ENCODE measurements around the gene RPS4Y1. TPM values are rescaled to one million over a fixed set of nuclear protein-coding genes. Genes with fewer than 3 reads are reported as not detected.

RPS4Y1 gene
- total RNA-seq, 1 donor from 2014 or later = not detected

- H3K9me3 Mint-ChIP-seq = no peaks in the 10 kb centered on the region
- H3K27ac Mint-ChIP-seq = no peak overlapping the region
- H3K36me3 Mint-ChIP-seq = no peaks in the 10 kb centered on the region
- H3K4me3 Mint-ChIP-seq = no peak overlapping the region
- H3K27me3 Mint-ChIP-seq = no peaks in the 10 kb centered on the region
- H3K4me1 Mint-ChIP-seq (ENCODE audit: unreplicated experiment) = no peaks in the 10 kb centered on the region
- no peak for TF ChIP-seq CTCF (conservative IDR thresholded peaks at IDR 0.05)
- no peak for DNase-seq (ENCODE audit: extremely low spot score, unreplicated experiment)
Measured at GRCh38 chrY:2828497-2828896, 12.9 kb upstream of the RPS4Y1 start.

- no peaks in the 10 kb centered on the region for H3K36me3 Mint-ChIP-seq
- H3K4me1 Mint-ChIP-seq (ENCODE audit: unreplicated experiment) = no peaks in the 10 kb centered on the region
- H3K27me3 Mint-ChIP-seq = no peaks in the 10 kb centered on the region
- no peak overlapping the region for H3K4me3 Mint-ChIP-seq
- no peak overlapping the region for H3K27ac Mint-ChIP-seq
- no peak for TF ChIP-seq CTCF (conservative IDR thresholded peaks at IDR 0.05)
- H3K9me3 Mint-ChIP-seq = no peaks in the 10 kb centered on the region
- DNase-seq (ENCODE audit: extremely low spot score, unreplicated experiment) = no peak
Measured at GRCh38 chrY:2835230-2835629, 6.2 kb upstream of the RPS4Y1 start.

GRCh38 chrY:2837078-2837477 lies 4.3 kb upstream of the RPS4Y1 start:
- H3K9me3 Mint-ChIP-seq = no peaks in the 10 kb centered on the region
- no peaks in the 10 kb centered on the region for H3K36me3 Mint-ChIP-seq
- no peak for TF ChIP-seq CTCF (conservative IDR thresholded peaks at IDR 0.05)
- DNase-seq (ENCODE audit: extremely low spot score, unreplicated experiment) = no peak
- H3K27ac Mint-ChIP-seq = no peak overlapping the region
- no peak overlapping the region for H3K4me3 Mint-ChIP-seq
- no peaks in the 10 kb centered on the region for H3K4me1 Mint-ChIP-seq (ENCODE audit: unreplicated experiment)
- no peaks in the 10 kb centered on the region for H3K27me3 Mint-ChIP-seq

GRCh38 chrY:2837932-2838331 lies 3.5 kb upstream of the RPS4Y1 start:
- H3K4me1 Mint-ChIP-seq (ENCODE audit: unreplicated experiment) = no peaks in the 10 kb centered on the region
- no peaks in the 10 kb centered on the region for H3K36me3 Mint-ChIP-seq
- H3K9me3 Mint-ChIP-seq = no peaks in the 10 kb centered on the region
- no peak for DNase-seq (ENCODE audit: extremely low spot score, unreplicated experiment)
- H3K4me3 Mint-ChIP-seq = no peak overlapping the region
- TF ChIP-seq CTCF (conservative IDR thresholded peaks at IDR 0.05) = no peak
- H3K27me3 Mint-ChIP-seq = no peaks in the 10 kb centered on the region
- H3K27ac Mint-ChIP-seq = no peak overlapping the region

- Mint-ChIP-seq H3K27ac (no peak overlapping the region), H3K27me3 (no peaks in the 10 kb centered on the region), H3K4me1 (ENCODE audit: unreplicated experiment) (no peaks in the 10 kb centered on the region), H3K4me3 (no peak overlapping the region), H3K9me3 (no peaks in the 10 kb centered on the region), H3K36me3 (no peaks in the 10 kb centered on the region)
- no peak for DNase-seq (ENCODE audit: extremely low spot score, unreplicated experiment)
- no peak for TF ChIP-seq CTCF (conservative IDR thresholded peaks at IDR 0.05)
Measured at GRCh38 chrY:2846791-2847190, 5.4 kb downstream of the RPS4Y1 start.

GRCh38 chrY:2848384-2848783 lies 7.0 kb downstream of the RPS4Y1 start:
- no peak overlapping the region for H3K27ac Mint-ChIP-seq
- TF ChIP-seq CTCF (conservative IDR thresholded peaks at IDR 0.05) = no peak
- H3K9me3 Mint-ChIP-seq = no peaks in the 10 kb centered on the region
- H3K27me3 Mint-ChIP-seq = no peaks in the 10 kb centered on the region
- no peak overlapping the region for H3K4me3 Mint-ChIP-seq
- H3K4me1 Mint-ChIP-seq (ENCODE audit: unreplicated experiment) = no peaks in the 10 kb centered on the region
- H3K36me3 Mint-ChIP-seq = no peaks in the 10 kb centered on the region
- DNase-seq (ENCODE audit: extremely low spot score, unreplicated experiment) = no peak
